MCF 10A (cell line): ENCODE results near the gene USP54. TPM values are rescaled to one million over a fixed set of nuclear protein-coding genes. Genes with fewer than 3 reads are reported as not detected.

ENCODE experiments used
- BruUV-seq: library from RNA; stranded (reverse); fragments of 400-500 nt; replicated peaks from 2 replicates; lab custom pipeline; 2021; lab: Mats Ljungman, UMichigan
- CTCF ChIA-PET: fragments of 300-600 bp; sonication (Branson Sonifier 250); formaldehyde crosslinking; extraction: SDS; loops from one replicate; lab custom pipeline; 2021; ENCODE audit warnings: antibody characterized with exemption, inconsistent platforms; lab: Yijun Ruan, JAX
- POLR2A ChIA-PET: fragments of 300-600, 350-650 bp; sonication (Branson Sonifier 250); formaldehyde crosslinking; extraction: SDS; loops from one replicate; lab custom pipeline; 2020; ENCODE audit warnings: antibody characterized with exemption, inconsistent platforms; lab: Yijun Ruan, JAX
- DNase-seq: peaks from one replicate; pipeline ENCODE4 v3.0.0-alpha.2; 2018; ENCODE audit not compliant: unreplicated experiment
- H3K27ac Mint-ChIP-seq: one replicate; pipeline ENCODE4 v1.8.0; 2022; ENCODE audit warnings: mild to moderate bottlenecking, low read depth, mixed read lengths; ENCODE audit not compliant: unreplicated experiment
- H3K27me3 Mint-ChIP-seq: one replicate; pipeline ENCODE4 v1.8.0; 2022; ENCODE audit warnings: mixed read lengths; ENCODE audit not compliant: insufficient read depth, unreplicated experiment
- H3K36me3 Mint-ChIP-seq: one replicate; pipeline ENCODE4 v1.8.0; 2022; ENCODE audit warnings: mild to moderate bottlenecking, moderate library complexity, mixed read lengths; ENCODE audit not compliant: insufficient read depth, unreplicated experiment
- H3K4me1 Mint-ChIP-seq: one replicate; pipeline ENCODE4 v1.8.0; 2022; ENCODE audit warnings: mixed read lengths; ENCODE audit not compliant: insufficient read depth, unreplicated experiment
- H3K4me3 Mint-ChIP-seq: one replicate; pipeline ENCODE4 v1.8.0; 2022; ENCODE audit warnings: mild to moderate bottlenecking, moderate library complexity, mixed read lengths; ENCODE audit not compliant: unreplicated experiment
- H3K9me3 Mint-ChIP-seq: one replicate; pipeline ENCODE4 v1.8.0; 2022; ENCODE audit warnings: mixed read lengths; ENCODE audit not compliant: unreplicated experiment
- intact Hi-C: fragments of 100-400 bp; cut with micrococcal nuclease; formaldehyde crosslinking; loops from 2 replicates; pipeline ENCODE4 v1.14.1; 2022
- total RNA-seq: library from RNA; stranded (reverse); gene quantifications from 2 replicates; pipeline ENCODE4 v1.2.3, GENCODE V29; 2022
- TF ChIP-seq, protein P1 (sequence below): fragments of 200-600 bp; IDR thresholded peaks from one replicate; pipeline ENCODE4 v1.8.0; 2022; ENCODE audit warnings: antibody characterized with exemption, mild to moderate bottlenecking; ENCODE audit not compliant: unreplicated experiment

The USP54 gene
- total RNA-seq, 1 experiment from 2014 or later: 19.6 TPM

GRCh38 chr10:73456187-73456890, 134.8 kb downstream of the USP54 start:
- no peak for DNase-seq
- ChIA-PET CTCF (interaction anchor here (0.6 kb wide), 2 partner anchors 71 to 157 kb away, joined by 3 read pairs; no protein-coding TSS in a partner anchor), POLR2A (interaction anchor here (0.5 to 0.7 kb wide), 2 partner anchors 38 to 345 kb away, joined by 3 read pairs; no protein-coding TSS in a partner anchor)
- Mint-ChIP-seq H3K4me1 (peaks cover 9% of the 10 kb centered on the region), H3K36me3 (peaks cover 23% of the 10 kb centered on the region), H3K9me3 (no peaks in the 10 kb centered on the region), H3K27ac (no peak overlapping the region), H3K27me3 (no peaks in the 10 kb centered on the region), H3K4me3 (no peak overlapping the region)
- intact Hi-C loops: no loop called here
- no TSS peak for BruUV-seq
- TF ChIP-seq, protein P1, sequence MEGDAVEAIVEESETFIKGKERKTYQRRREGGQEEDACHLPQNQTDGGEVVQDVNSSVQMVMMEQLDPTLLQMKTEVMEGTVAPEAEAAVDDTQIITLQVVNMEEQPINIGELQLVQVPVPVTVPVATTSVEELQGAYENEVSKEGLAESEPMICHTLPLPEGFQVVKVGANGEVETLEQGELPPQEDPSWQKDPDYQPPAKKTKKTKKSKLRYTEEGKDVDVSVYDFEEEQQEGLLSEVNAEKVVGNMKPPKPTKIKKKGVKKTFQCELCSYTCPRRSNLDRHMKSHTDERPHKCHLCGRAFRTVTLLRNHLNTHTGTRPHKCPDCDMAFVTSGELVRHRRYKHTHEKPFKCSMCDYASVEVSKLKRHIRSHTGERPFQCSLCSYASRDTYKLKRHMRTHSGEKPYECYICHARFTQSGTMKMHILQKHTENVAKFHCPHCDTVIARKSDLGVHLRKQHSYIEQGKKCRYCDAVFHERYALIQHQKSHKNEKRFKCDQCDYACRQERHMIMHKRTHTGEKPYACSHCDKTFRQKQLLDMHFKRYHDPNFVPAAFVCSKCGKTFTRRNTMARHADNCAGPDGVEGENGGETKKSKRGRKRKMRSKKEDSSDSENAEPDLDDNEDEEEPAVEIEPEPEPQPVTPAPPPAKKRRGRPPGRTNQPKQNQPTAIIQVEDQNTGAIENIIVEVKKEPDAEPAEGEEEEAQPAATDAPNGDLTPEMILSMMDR: no peak

DNA sequence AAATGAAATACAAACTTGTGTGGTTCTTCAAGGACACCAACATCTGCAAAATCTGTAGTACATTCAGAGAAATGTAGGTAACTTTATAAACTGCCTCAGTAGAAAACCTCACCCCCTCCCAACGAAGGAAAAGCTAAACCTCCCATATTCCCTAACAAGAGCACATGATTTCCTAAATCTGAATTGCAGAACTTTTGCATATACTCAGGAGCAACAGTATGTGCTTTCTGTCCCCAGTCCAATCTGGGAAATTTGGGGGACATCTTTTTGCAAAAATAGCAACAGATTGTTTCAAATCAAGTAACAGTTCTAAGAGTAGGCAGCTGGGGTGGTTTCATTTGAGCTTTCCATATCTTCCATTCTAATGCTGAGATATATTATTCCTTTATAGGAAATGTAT, 142.0 kb downstream of the USP54 start:
- CTCF ChIA-PET: interaction anchor here (0.7 kb wide), 1 partner anchor 640 kb away, joined by 3 read pairs; no protein-coding TSS in a partner anchor
- no peaks in the 10 kb centered on the region for H3K4me1 Mint-ChIP-seq
- H3K27me3 Mint-ChIP-seq: no peaks in the 10 kb centered on the region
- TF ChIP-seq, protein P1: no peak
- no TSS peak for BruUV-seq
- no peak for DNase-seq
- no peak overlapping the region for H3K4me3 Mint-ChIP-seq
- POLR2A ChIA-PET: interaction anchor here (1.0 kb wide), 1 partner anchor 21 kb away, joined by 3 read pairs; no protein-coding TSS in a partner anchor
- intact Hi-C loops: no loop called here
- H3K36me3 Mint-ChIP-seq: peaks cover 28% of the 10 kb centered on the region
- no peak overlapping the region for H3K27ac Mint-ChIP-seq
- H3K9me3 Mint-ChIP-seq: no peaks in the 10 kb centered on the region

- no peak for DNase-seq
- no peaks in the 10 kb centered on the region for H3K9me3 Mint-ChIP-seq
- ChIA-PET POLR2A (interaction anchor here (0.6 kb wide), 1 partner anchor 251 kb away, joined by 3 read pairs; no protein-coding TSS in a partner anchor), CTCF (no interaction called here)
- no peaks in the 10 kb centered on the region for H3K27me3 Mint-ChIP-seq
- TF ChIP-seq, protein P1: no peak
- intact Hi-C loops: no loop called here
- no peak overlapping the region for H3K27ac Mint-ChIP-seq
- peaks cover 23% of the 10 kb centered on the region for H3K36me3 Mint-ChIP-seq
- BruUV-seq: no TSS peak
- H3K4me3 Mint-ChIP-seq: no peak overlapping the region
- H3K4me1 Mint-ChIP-seq: no peaks in the 10 kb centered on the region
Observed at GRCh38 chr10:73448384-73448783, 142.8 kb downstream of the USP54 start.

Other genes starting within 250 kb of the USP54 start
- 1.5 and 2.9 TPM in 2 replicates for gene CFAP70, start 232.5 kb downstream of the USP54 start, total RNA-seq
- 137 and 161 TPM in 2 replicates for gene ANXA7, start 177.3 kb downstream of the USP54 start, total RNA-seq
- gene MSS51, start 157.8 kb downstream of the USP54 start, total RNA-seq: 1.8 and 2.4 TPM in 2 replicates
- 34.8 and 37.4 TPM in 2 replicates for gene PPP3CB, start 95.3 kb downstream of the USP54 start, total RNA-seq
- gene MYOZ1, start 50.1 kb upstream of the USP54 start, total RNA-seq: not detected in 2 replicates
- not detected in 2 replicates for gene SYNPO2L, start 64.7 kb upstream of the USP54 start, total RNA-seq
- gene AGAP5, start 106.8 kb upstream of the USP54 start, total RNA-seq: 16.0 and 17.3 TPM in 2 replicates
- gene SEC24C, start 153.0 kb upstream of the USP54 start, total RNA-seq: 78.0 and 97.9 TPM in 2 replicates
- gene CHCHD1, start 190.7 kb upstream of the USP54 start, total RNA-seq: 13.1 and 19.5 TPM in 2 replicates
- gene ZSWIM8, start 194.3 kb upstream of the USP54 start, total RNA-seq: 84.2 and 112 TPM in 2 replicates
- 22.9 and 25.2 TPM in 2 replicates for gene NDST2, start 220.3 kb upstream of the USP54 start, total RNA-seq